A549 treated with RU486 at 1 μM for 4 hours (cell line): ENCODE results near the gene GIPC2. TPM values are rescaled to one million over a fixed set of nuclear protein-coding genes. Genes with fewer than 3 reads are reported as not detected.

Experiments used
- total RNA-seq: library from RNA; stranded (reverse); fragments of 200-300 nt; extraction: Qiagen RNA extraction; gene quantifications from 5 replicates; pipeline ENCODE4 v1.2.3, GENCODE V29; 2022; ENCODE audit warnings: low read depth

GIPC2 gene, protein sequence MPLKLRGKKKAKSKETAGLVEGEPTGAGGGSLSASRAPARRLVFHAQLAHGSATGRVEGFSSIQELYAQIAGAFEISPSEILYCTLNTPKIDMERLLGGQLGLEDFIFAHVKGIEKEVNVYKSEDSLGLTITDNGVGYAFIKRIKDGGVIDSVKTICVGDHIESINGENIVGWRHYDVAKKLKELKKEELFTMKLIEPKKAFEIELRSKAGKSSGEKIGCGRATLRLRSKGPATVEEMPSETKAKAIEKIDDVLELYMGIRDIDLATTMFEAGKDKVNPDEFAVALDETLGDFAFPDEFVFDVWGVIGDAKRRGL
- 0.02 to 0.06 TPM (median 0.05 TPM) in 4 of 5 replicates, not detected in the other for total RNA-seq

DNA sequence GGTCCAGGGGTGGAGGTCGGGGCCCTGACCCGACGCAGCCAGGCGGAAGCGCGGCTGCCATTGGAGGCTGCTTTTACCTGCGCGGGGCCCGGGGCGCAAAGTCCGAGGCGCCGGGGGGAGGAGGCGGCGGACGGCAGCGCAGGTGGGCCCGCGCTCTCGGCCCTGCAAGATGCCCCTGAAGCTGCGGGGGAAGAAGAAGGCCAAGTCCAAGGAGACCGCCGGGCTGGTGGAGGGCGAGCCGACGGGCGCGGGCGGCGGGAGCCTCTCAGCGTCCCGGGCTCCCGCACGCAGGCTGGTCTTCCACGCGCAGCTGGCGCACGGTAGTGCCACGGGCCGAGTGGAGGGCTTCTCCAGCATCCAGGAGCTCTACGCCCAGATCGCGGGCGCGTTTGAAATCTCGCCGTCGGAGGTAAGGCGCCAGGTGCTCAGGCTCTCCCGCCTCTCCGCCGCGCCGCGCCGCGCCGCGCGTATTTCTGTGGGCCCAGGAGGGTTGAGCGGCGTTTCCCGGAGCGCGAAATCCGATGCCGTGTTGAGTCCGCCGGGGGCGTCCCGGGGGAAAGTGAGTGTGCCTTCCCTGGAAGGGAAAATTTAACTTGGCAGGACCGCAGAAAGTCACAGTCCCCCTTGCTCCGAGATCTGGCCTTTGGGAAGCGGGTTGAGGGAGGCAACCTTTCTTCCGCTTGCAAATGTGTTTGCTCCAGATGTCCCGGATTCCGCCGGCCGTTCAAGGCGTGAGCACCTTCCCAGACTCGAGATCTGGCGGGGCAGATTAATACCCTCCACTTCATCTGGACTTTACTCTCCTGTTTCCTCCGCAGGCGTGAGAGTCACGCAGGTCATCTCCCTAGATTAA is at the start of gene GIPC2:
TSS of gene GIPC2 (plus strand) at position 41 of the 853 bp plus-strand sequence. CDS start at position 170, 129 bp downstream.

DNA sequence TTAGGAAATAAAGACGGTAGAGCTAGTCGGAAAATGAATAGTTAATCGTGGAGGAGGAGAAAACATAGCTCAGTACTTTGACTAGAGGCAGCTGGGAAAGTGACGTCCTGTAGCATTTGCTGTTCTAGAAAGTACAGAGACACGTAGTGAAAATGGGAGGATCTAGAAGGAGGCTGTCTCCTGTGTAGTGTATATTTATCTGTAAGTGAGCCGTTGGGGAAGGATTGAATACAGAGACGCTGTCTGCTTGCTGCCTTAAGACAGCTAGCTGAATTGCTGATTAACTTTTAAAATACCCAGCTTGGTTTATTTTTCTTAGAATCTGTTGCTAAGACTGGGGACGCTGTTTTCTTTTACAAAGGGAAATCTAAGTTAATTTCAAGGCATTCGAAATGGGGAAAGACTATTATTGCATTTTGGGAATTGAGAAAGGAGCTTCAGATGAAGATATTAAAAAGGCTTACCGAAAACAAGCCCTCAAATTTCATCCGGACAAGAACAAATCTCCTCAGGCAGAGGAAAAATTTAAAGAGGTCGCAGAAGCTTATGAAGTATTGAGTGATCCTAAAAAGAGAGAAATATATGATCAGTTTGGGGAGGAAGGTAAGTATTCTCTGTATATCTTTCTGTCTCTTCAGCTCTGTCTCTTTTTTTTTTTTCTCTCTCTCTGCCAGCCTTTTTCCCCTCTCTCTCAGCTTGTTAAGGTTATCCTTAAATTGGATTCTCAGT is 40.9 kb upstream of the GIPC2 start, which contains the start of gene DNAJB4:
TSS of gene DNAJB4 (plus strand) at position 221 of the 729 bp plus-strand sequence. CDS start at position 393, 172 bp downstream.

Other genes starting within 250 kb of the GIPC2 start
- gene NEXN, start 157.3 kb upstream of the GIPC2 start, total RNA-seq: 5.1 to 9.9 TPM (median 6.2 TPM) in 5 replicates
- 99.4 to 146 TPM (median 115 TPM) in 5 replicates for gene FUBP1, start 66.9 kb upstream of the GIPC2 start, total RNA-seq
- gene DNAJB4, start 41.0 kb upstream of the GIPC2 start, total RNA-seq: 23.9 to 39.0 TPM (median 29.1 TPM) in 5 replicates